ENCODE results near the gene TEX22.

Gene TEX22

GRCh38 chr14:105417690-105418121, 19.4 kb downstream of the TEX22 start (continued):
- no peak for TF ChIP-seq PRDM6 (tag by site-specific recombination; IDR thresholded peaks at IDR 0.05)
- no peak for TF ChIP-seq ZNF202 (tag by site-specific recombination; IDR thresholded peaks at IDR 0.05; ENCODE audit: borderline replicate concordance)
- TF ChIP-seq RBAK (tag by site-specific recombination; IDR thresholded peaks at IDR 0.05), result no peak
- no peak for TF ChIP-seq SCRT2 (tag by site-specific recombination; IDR thresholded peaks at IDR 0.05)
- peak; percentile 33; the same call in 1 of the 2 replicates for TF ChIP-seq KLF10 (tag by site-specific recombination; IDR thresholded peaks at IDR 0.05)

- Histone ChIP-seq H3K27ac (ENCODE audit: extremely low read depth, low read depth, low read length) (0 out of 2 replicates have a peak overlapping the region, but pooled peaks have one; percentile 58), H3K9me3 (ENCODE audit: control insufficient read depth, insufficient read depth, low read depth, low read length) (no peaks in the 10 kb centered on the region), H3K4me3 (ENCODE audit: low read depth, low read length) (peak overlapping the region; percentile 74; the same call in 1 of the 2 replicates), H3K4me1 (ENCODE audit: control insufficient read depth, insufficient read depth, low read length) (peaks cover 10% of the 10 kb centered on the region), H3K36me3 (ENCODE audit: control insufficient read depth in 2 of 2, insufficient read depth in 1 of 2, low read length in 2 of 2) (peaks cover 4 to 18% of the 10 kb centered on the region in 2 experiments; a peak in 2 of 3 replicates)
- CTCF ChIA-PET, result interaction anchor here (1.3 kb wide), 1 partner anchor 71 kb away, joined by 4 read pairs; no protein-coding TSS in a partner anchor
- POLR2A ChIA-PET, result no interaction called here
- no peak for TF ChIP-seq ZNF501 (tag by site-specific recombination; IDR thresholded peaks at IDR 0.05)
- no peak for TF ChIP-seq ZBTB7A (tag by site-specific recombination; IDR thresholded peaks at IDR 0.05; ENCODE audit: low read depth)
- no peak for TF ChIP-seq ZNF571 (tag by site-specific recombination; IDR thresholded peaks at IDR 0.05)
- TF ChIP-seq ZNF660 (tag by site-specific recombination; IDR thresholded peaks at IDR 0.05), result no peak
- TF ChIP-seq, protein P1, sequence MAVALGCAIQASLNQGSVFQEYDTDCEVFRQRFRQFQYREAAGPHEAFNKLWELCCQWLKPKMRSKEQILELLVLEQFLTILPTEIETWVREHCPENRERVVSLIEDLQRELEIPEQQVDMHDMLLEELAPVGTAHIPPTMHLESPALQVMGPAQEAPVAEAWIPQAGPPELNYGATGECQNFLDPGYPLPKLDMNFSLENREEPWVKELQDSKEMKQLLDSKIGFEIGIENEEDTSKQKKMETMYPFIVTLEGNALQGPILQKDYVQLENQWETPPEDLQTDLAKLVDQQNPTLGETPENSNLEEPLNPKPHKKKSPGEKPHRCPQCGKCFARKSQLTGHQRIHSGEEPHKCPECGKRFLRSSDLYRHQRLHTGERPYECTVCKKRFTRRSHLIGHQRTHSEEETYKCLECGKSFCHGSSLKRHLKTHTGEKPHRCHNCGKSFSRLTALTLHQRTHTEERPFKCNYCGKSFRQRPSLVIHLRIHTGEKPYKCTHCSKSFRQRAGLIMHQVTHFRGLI (tag by site-specific recombination; IDR thresholded peaks at IDR 0.05), result peak; percentile 94
- no peak for TF ChIP-seq ZFHX2 (tag by site-specific recombination; conservative IDR thresholded peaks at IDR 0.05)
- TF ChIP-seq ZNF785 (tag by site-specific recombination; IDR thresholded peaks at IDR 0.05), result no peak
- TF ChIP-seq ZSCAN4 (tag by site-specific recombination; IDR thresholded peaks at IDR 0.05), result peak; percentile 63
- TF ChIP-seq ZNF664 (tag by site-specific recombination; IDR thresholded peaks at IDR 0.05), result no peak
- peak; percentile 37; the same call in 1 of the 2 replicates for TF ChIP-seq ZNF600 (tag by site-specific recombination; IDR thresholded peaks at IDR 0.05)
- TF ChIP-seq ZNF148 (tag by site-specific recombination; IDR thresholded peaks at IDR 0.05; ENCODE audit: borderline replicate concordance), result no peak
- no peak for TF ChIP-seq PRDM4 (tag by site-specific recombination; IDR thresholded peaks at IDR 0.05)
- TF ChIP-seq, protein P2, sequence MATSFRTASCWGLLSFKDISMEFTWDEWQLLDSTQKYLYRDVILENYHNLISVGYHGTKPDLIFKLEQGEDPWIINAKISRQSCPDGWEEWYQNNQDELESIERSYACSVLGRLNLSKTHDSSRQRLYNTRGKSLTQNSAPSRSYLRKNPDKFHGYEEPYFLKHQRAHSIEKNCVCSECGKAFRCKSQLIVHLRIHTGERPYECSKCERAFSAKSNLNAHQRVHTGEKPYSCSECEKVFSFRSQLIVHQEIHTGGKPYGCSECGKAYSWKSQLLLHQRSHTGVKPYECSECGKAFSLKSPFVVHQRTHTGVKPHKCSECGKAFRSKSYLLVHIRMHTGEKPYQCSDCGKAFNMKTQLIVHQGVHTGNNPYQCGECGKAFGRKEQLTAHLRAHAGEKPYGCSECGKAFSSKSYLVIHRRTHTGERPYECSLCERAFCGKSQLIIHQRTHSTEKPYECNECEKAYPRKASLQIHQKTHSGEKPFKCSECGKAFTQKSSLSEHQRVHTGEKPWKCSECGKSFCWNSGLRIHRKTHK (tag by site-specific recombination; IDR thresholded peaks at IDR 0.05), result no peak
- TF ChIP-seq EGR2 (tag by site-specific recombination; IDR thresholded peaks at IDR 0.05; ENCODE audit: low read depth), result no peak
- no peak for TF ChIP-seq ZNF473 (tag by site-specific recombination; IDR thresholded peaks at IDR 0.05)
- no peak for TF ChIP-seq ZNF621 (tag by site-specific recombination; IDR thresholded peaks at IDR 0.05)
- no peak for TF ChIP-seq ZNF549 (tag by site-specific recombination; IDR thresholded peaks at IDR 0.05)
- TF ChIP-seq GLI2 (tag by site-specific recombination; IDR thresholded peaks at IDR 0.05; ENCODE audit: borderline replicate concordance, low read depth), result no peak
- TF ChIP-seq SP3 (tag by site-specific recombination; IDR thresholded peaks at IDR 0.05), result no peak
Observed at GRCh38 chr14:105418269-105419194, 20.2 kb downstream of the TEX22 start.
